SW480 (cell line): Measurements from ENCODE around the gene ASB10.

Experiments used
- DNase-seq: peaks from one replicate; pipeline ENCODE4 v3.0.0-alpha.2; 2016; ENCODE audit warnings: low spot score

ASB10 gene

GRCh38 chr7:151166629-151167196 is 20.3 kb downstream of the ASB10 start:
- DNase-seq: no peak

GRCh38 chr7:151161757-151162156 is 25.3 kb downstream of the ASB10 start:
- no peak for DNase-seq

GRCh38 chr7:151157645-151158329 is 29.3 kb downstream of the ASB10 start:
- DNase-seq: no peak

GRCh38 chr7:151152643-151153513 is 34.2 kb downstream of the ASB10 start:
- no peak for DNase-seq

- no peak for DNase-seq
These were observed 36.7 kb downstream of the ASB10 start for GRCh38 chr7:151150388-151150787.

GRCh38 chr7:151148319-151149259 is 38.5 kb downstream of the ASB10 start:
- no peak for DNase-seq

- no peak for DNase-seq
These were observed 40.3 kb downstream of the ASB10 start for GRCh38 chr7:151146761-151147160.

GRCh38 chr7:151144387-151144786 is 42.7 kb downstream of the ASB10 start:
- no peak for DNase-seq

- no peak for DNase-seq
These were observed 43.6 kb downstream of the ASB10 start for GRCh38 chr7:151143261-151144015.

- DNase-seq: no peak
These were observed 44.4 kb downstream of the ASB10 start for GRCh38 chr7:151142686-151143040.

- no peak for DNase-seq
These were observed 45.0 kb downstream of the ASB10 start for GRCh38 chr7:151141855-151142685.

GRCh38 chr7:151141311-151141854 is 45.7 kb downstream of the ASB10 start:
- no peak for DNase-seq

- DNase-seq: no peak
These were observed 46.2 kb downstream of the ASB10 start for GRCh38 chr7:151140826-151141225.

GRCh38 chr7:151139791-151140190 is 47.3 kb downstream of the ASB10 start:
- DNase-seq: no peak

GRCh38 chr7:151139071-151139790 is 47.8 kb downstream of the ASB10 start:
- DNase-seq: no peak

- no peak for DNase-seq
These were observed 48.7 kb downstream of the ASB10 start for GRCh38 chr7:151138153-151138851.

- no peak for DNase-seq
These were observed 49.3 kb downstream of the ASB10 start for GRCh38 chr7:151137791-151138152.

GRCh38 chr7:151137076-151137675 is 49.9 kb downstream of the ASB10 start:
- DNase-seq: no peak
